GM12892 (cell line): Measurements from ENCODE around the gene RNF34.
"Not testable (repeated sequence)": the region's sequence is repeated elsewhere in the genome, so short reads cannot be mapped to it uniquely, and the experiment has no call there.

Experiments
- POLR2A ChIP-seq: IDR thresholded peaks from 2 replicates; pipeline ENCODE4 v1.6.1; 2011; ENCODE audit warnings: low read depth, low read length, control low read depth
- POLR2AphosphoS5 ChIP-seq: IDR thresholded peaks from 2 replicates; pipeline ENCODE4 v1.6.1; 2011; ENCODE audit warnings: low read depth, low read length, control low read depth

DNA sequence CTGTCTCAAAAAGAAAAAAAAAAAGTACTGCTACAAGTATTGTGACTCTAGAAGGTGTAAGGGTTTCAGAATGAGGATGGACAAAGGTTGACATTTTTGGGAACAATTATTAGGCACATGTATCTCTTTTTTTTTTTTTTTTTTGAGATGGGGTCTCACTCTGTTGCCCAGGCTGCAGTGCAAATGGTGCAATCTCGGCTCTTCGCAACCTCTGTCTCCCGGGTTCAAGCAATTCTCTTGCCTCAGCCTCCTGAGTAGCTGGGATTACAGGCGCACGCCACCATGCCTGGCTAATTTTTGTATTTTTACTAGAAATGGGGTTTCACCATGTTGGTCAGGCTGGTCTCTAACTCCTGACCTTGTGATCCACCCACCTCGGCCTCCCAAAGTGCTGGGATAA, 15.0 kb upstream of the RNF34 start:
- TF ChIP-seq POLR2AphosphoS5, POLR2A: not testable (repeated sequence)
